Stimulated activated CD4-positive, alpha-beta T cell treated with anti-CD3 and anti-CD28 coated beads, Interleukin-12 subunit alpha, Interleukin-12 subunit beta, amount 100 ng/mL, for 24 hours (primary cell): ENCODE measurements around the gene AREG.
A peak's percentile ranks its signal among the peaks of the same experiment; 100 is the strongest.
"Not testable (repeated sequence)": the region's sequence is repeated elsewhere in the genome, so short reads cannot be mapped to it uniquely, and the experiment has no call there.

Experiments used
- DNase-seq, 2 experiments: peaks; one replicate each; pipeline ENCODE4 v3.0.0-alpha.2; 2020; ENCODE audit warnings: low read depth in 2 of 2

Gene AREG

GRCh38 chr4:74444891-74445642 lies at the start of gene AREG:
AREG (plus strand) TSS chr4:74445136; CDS start chr4:74445346, 210 bp downstream.
- peak; percentile 68 to 74 for DNase-seq

GRCh38 chr4:74395633-74396032 lies 49.3 kb upstream of the AREG start:
- DNase-seq, result no peak

DNA sequence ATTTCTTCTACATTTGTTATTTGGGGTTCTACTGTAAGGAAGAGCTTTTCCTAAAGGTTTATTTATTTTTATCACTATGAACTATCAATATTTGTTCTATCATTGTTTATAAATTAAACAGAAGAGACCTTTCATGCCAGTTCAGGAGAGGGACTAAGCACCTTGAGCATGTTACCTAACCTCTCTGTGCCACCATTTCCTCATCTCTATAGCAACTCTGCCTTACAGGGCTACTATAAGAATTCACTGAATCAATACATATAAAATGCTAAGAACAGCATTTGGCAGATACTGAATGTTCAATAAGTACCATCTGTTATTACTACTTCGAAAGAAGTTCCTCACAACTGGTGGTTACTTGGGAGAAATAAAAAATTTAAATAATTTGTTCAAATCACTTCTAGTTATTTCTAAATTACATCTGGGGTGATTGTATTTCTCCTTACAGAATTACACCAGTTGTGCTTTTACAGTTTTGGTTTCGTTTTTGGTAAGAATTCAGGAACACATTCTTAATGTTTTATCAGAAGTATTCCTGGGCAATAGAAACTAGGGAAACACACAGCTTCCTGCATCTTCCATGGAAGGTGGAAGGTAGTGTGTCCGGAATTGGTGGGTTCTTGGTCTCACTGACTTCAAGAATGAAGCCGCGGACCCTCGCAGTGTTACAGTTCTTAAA lies 47.0 kb upstream of the AREG start:
- no peak for DNase-seq

GRCh38 chr4:74398894-74399589 lies 45.9 kb upstream of the AREG start:
- DNase-seq, result not testable (repeated sequence)

- DNase-seq, result no peak
Observed at GRCh38 chr4:74400395-74400794, 44.5 kb upstream of the AREG start.

DNA sequence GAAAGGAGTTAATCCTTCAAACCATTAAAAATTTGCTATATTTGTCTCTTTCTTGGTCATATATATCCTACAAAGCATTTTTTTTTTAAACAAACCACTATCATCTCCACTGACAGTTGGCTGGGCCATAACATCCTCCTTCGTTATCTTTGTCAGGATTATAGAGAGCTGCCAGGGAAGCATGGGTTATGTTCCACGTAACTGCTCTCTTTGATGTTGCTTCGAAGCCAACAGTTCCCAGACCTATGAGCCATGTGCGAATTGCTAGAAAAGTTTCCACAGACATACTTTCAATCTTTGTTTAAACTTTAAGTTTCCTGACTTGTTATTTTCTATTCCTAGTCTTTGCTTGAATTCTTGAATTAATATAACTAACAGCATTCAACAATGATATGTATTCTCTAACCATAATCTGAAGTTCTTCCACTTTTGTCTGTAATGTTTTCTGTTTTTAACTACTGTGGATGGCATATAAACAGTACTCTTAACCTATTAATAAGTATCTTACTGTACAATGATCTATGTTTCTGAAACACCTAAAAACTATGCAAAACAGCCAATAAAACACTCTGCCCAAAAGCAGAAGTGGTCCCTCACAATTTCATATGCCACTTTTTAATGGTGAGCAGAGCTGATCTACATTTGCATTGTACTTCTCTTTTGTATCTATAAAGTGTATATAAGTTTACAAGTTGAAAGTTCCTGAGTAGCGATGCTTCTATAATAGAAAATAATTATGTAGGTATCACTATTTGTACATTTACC lies 42.1 kb upstream of the AREG start:
- no peak for DNase-seq

DNA sequence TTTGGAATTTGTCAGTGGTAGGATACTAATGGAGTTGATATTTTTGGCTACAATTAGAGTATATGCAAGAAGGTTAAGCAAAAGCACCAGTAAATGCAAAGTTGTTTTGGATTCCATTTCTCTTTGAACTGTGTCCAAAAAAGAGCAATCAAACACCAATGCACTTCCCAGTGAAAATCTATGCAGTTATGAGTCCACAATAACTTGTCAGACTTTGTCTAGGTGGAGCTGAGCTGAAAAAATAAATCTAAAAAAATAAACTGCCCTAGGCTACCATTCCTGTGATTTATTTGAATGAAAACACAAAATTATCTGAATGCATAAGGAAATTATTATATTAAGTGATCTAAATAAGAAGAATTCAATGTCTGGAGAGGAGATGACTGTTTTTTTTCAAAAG lies 37.0 kb upstream of the AREG start:
- no peak for DNase-seq

- no peak for DNase-seq
Observed at GRCh38 chr4:74408639-74409038, 36.3 kb upstream of the AREG start.

GRCh38 chr4:74410272-74410671 lies 34.7 kb upstream of the AREG start:
- DNase-seq, result no peak

DNA sequence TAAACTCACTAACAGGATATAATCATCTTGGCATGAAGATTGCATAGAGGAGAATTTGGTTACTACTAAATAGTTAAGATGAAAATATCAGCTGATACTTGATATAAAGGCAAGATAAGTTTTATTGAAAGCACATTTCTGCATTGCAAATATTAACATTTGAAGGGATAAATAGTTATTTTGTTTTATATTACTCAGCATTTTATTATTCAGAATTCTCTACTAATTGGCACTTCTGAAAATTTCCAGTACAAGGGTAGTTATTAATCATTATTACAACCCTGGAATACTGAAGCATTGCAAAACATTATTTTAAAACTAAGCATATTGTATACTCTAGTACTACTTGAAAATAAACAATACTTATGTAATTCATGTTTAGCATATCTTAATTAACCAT lies 32.7 kb upstream of the AREG start:
- no peak for DNase-seq

DNA sequence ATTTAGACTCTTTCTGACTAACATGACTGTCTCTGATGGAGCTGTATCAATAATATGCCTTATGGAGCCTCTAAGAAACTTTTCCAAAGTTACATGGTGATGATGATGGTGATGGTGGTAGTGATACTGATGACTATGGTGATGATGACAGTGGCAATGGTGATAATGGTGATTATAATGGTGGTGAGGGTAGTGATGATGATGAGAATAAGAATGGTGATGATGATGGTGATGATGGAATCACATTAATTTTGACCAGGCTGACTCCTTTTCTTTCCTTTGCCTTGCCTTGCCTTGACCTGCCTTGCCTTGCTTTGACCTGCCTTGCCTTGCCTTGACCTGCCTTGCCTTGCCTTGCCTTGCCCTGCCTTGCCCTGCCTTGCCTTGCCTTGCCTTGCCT lies 31.7 kb upstream of the AREG start:
- DNase-seq, result no peak

DNA sequence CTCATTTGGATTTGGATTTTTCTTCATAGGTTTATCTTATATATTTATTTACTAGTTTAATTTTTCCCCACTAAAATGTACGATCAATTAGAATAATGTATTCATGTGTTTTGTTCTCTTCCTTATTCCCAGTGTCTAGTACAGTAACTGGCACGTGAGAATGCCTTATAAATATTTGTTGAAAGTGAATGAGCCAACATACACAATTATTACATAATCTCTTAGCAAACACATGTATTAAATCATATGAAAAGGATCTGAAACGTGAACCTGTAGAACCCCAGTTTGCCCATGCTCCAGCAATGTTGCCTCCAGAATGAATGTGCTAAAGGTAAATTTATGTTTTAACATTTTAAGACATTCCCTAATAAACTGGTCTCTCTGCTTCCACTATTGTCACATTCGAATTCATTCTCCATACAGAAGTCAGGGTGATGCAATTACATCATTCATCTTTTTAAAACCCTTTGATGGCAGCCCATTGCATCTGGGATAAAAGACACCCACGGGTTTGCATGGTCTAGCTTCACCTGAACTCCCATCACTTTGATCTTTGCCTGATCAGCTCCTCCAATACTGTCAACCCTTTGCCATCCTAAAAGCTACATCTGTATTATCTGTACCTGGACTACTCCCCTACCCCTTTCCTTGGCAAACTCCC lies 30.7 kb upstream of the AREG start:
- DNase-seq, result no peak

- DNase-seq, result no peak
Observed at GRCh38 chr4:74415602-74416300, 29.2 kb upstream of the AREG start.

- no peak for DNase-seq
Observed at GRCh38 chr4:74418063-74418670, 26.8 kb upstream of the AREG start.

GRCh38 chr4:74420863-74421262 lies 24.1 kb upstream of the AREG start:
- no peak for DNase-seq

GRCh38 chr4:74423104-74423503 lies 21.8 kb upstream of the AREG start:
- DNase-seq, result no peak

DNA sequence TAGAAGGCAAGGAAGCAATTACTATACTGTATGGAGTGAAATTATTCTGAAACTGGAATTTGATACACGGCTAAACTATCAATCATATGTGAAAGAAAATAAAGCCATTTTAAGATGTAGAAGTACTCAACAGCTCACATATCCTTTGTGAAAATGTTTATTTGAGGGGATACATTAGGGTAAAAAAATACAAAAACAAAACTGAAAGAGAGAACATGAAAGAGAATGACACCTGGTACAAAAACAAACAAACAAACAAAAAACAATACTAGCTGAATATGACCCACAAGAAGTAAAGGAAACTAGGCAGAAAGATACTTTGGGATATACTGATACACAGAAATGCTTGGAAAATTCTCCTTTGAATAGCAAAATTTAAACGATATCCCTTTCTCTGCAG lies 20.8 kb upstream of the AREG start:
- no peak for DNase-seq

DNA sequence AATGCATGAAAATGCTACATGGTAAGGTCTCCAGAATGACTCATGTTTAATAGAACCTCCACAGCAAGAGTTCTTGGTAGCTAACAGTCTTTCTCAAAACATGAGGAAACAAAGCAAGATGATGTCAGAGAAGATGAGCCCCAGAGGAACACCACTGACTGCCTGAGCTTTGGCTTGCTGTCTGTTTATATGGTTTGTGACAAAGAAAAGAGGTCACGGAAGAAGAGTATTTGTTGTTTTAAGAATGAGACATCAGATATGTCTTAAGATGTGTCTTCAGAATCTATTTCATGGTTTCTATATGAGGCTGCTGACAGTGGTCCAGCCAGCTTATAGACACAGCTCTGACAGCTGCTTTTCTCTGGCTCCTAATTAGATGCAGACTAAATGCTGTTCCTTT lies 18.8 kb upstream of the AREG start:
- no peak for DNase-seq

DNA sequence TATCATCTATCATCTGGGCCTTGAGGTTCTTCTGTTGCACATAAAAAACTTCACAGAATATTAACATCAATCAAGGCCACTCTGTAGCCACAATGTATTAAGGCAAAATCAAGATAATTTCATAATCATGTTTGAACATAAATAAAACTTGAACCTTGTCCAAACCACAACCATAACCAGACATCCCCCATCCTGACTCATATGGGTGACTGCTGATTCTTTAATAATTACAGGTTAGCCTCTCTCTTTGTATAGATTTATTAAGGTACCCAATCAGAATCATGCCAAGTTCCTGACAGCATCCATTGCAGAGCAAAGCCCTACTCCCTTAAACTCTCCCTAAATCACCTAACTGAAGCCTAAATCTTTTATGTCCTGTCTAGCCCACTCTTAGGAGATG lies 16.7 kb upstream of the AREG start:
- DNase-seq, result no peak

DNA sequence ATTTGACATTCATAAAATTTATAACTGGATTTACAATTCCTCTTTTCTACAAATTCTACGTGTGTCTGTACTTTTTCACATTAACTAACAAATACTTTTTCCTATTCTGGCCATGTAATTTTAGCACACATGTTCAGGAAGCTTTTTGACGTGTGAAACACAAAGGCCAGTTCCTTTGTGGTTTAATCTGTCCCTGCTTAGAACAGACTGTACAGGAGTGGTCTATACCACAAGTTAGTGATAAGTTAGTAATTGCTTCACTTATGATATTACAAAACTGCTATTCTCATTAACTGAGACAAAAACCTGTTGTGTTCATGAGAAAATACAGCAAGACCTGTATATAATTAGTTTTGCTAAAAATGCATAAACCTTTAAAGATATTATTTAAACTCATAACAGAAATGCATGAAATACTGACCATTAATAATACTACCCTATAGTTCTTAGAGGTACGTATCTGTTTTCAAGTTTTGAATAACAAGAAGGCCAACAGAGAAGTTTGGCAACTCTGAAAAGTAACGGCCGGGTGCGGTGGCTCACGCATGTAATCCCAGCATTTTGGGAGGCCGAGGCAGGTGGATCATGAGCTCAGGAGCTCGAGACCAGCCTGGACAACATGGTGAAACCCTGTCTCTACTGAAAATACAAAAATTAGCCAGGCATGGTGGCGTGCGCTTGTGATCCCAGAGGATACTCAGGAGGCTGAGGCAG lies 13.7 kb upstream of the AREG start:
- no peak for DNase-seq
